Skeletal muscle satellite cell (primary cell): ENCODE measurements around the gene PVALB. TPM values are rescaled to one million over a fixed set of nuclear protein-coding genes. Genes with fewer than 3 reads are reported as not detected.
A peak's percentile ranks its signal among the peaks of the same experiment; 100 is the strongest.

Experiments
- H3K27me3 ChIP-seq: 2 replicates; pipeline ENCODE4 v1.7.0; 2013; ENCODE audit warnings: low read length; ENCODE audit not compliant: control insufficient read depth, insufficient read depth
- H3K36me3 ChIP-seq: 2 replicates; pipeline ENCODE4 v1.7.0; 2013; ENCODE audit warnings: mild to moderate bottlenecking, control low read depth, low read length; ENCODE audit not compliant: insufficient read depth
- H3K4me1 ChIP-seq: 2 replicates; pipeline ENCODE4 v1.7.0; 2013; ENCODE audit warnings: low read length; ENCODE audit not compliant: control insufficient read depth, insufficient read depth
- H3K4me2 ChIP-seq: 2 replicates; pipeline ENCODE4 v1.7.0; 2013; ENCODE audit warnings: mild to moderate bottlenecking, low read length
- H3K4me3 ChIP-seq: 2 replicates; pipeline ENCODE4 v1.7.0; 2013; ENCODE audit warnings: low read length
- H3K9ac ChIP-seq: 2 replicates; pipeline ENCODE4 v1.7.0; 2013; ENCODE audit warnings: mild to moderate bottlenecking, low read depth, low read length, moderate library complexity
- H3K9me3 ChIP-seq: replicated peaks from 2 replicates; pipeline ENCODE4 v1.7.0; 2013; ENCODE audit warnings: mild to moderate bottlenecking, control low read depth, low read length
- total RNA-seq: library from RNA; depleted of rRNA; stranded (reverse); fragments of >200 nt; gene quantifications from 2 replicates; pipeline ENCODE4 v1.2.3, GENCODE V29; 2012; rRNA removed

The PVALB gene, protein sequence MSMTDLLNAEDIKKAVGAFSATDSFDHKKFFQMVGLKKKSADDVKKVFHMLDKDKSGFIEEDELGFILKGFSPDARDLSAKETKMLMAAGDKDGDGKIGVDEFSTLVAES
- total RNA-seq, result not detected in 2 replicates

DNA sequence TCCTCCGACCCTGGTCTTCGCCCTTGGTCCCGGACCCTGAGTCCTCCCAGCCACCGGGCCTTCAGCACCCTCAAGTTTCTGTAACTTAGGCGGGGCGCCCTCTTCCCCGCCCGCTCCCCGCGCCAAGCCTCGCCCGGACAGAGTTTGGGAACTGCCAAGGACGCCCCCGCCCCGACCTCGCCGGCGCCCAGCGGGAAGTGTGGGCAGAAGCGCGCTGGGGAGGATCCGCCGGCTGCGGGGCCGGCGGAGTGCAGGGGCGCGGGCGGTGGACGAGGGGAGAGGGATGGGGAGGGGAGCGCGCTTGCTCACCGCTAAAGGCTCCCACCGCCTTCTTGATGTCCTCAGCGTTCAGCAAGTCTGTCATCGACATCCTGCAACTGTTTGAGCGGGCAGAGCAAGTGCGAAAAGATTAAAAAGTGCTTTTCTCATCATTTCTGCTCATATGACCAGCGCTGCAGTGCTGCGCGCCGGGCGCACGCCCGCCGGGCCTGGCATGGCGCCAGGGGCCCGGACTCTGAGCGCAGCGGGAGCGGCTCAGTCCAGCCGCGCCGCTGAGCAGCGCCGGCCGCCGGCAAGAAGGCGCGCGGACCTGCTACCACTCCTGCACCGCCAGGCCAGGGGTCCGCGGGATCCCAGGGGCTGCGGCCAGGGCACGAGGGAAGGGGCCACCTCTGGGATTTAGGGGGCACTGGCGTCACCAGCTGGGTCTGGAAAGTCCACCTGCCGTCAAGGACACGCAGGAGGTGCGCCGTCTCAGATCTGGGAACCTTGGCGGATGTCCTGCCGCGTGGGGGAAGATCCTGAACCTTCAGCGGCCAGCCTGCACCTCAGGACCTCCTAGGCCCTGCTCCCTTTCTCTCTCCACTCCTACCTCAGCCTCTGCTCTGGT, at the start of gene PVALB:
Gene PVALB, minus strand, starts transcription at position 400 of the 889 bp plus-strand sequence. Its CDS starts 30 bp downstream, at position 370.
- H3K4me1 ChIP-seq, result no peaks in the 10 kb centered on the region
- no peaks in the 10 kb centered on the region for H3K9me3 ChIP-seq
- peak within 1 kb of the TSS; percentile 29 for H3K4me2 ChIP-seq
- H3K4me3 ChIP-seq, result no peak within 1 kb of the TSS
- peaks cover 89% of the 10 kb centered on the region for H3K27me3 ChIP-seq
- H3K36me3 ChIP-seq, result no peaks in the 10 kb centered on the region
- no peak within 1 kb of the TSS for H3K9ac ChIP-seq

DNA sequence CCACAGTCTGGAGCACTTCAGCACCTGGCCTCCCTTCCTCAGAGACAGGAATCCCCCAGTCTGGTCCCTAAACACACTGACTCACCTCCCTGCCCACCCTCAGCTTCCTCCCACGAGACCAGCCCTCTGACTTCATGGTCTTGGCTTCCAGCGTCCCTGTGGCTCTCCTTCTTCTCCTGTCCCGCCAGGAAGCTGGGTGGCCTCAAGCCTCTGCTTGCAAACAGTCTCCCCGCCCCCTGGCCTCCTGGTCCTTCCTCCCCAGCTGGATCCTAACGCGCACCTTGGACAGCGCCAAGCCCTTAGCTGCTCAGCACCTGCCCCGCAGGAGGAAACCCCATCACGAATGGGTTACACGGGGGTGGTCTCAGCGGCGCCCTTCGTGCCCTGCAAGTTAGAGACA, 48.5 kb upstream of the PVALB start:
- Histone ChIP-seq H3K9ac (no peak overlapping the region), H3K9me3 (no peaks in the 10 kb centered on the region)

DNA sequence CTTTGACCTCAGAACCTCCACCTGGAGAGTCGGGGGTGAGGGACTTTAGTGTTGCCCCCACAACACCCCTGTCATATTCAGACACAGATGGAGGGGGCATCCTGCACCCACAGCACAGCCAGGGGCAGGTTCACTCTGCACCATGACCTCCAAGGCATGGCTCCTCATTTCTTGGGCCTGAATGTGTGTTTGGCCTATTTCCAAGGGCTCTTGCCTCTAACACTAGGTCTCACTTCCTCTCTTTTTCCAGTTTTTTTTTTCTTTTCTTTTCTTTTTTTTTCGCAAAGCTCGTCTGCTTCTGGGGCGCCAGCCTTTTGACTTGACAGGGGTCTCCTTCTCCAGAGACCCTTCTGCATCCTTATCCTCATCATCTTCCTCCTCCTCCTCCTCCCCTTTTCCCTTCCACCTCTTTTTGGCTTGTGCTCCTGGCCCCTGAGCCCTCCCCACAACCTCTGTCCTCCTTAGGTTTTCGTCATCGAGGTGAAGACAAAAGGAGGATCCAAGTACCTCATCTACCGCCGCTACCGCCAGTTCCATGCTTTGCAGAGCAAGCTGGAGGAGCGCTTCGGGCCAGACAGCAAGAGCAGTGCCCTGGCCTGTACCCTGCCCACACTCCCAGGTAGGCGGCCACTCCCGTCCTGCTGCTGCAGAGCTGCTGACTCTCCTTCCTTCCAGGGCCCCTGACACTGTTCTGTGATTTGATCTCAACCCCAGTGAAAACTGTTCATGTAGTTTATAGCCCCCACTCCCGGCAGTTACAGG, 47.8 kb upstream of the PVALB start:
- no peaks in the 10 kb centered on the region for H3K4me1 ChIP-seq
- H3K9ac ChIP-seq, result no peak overlapping the region
- peaks cover 6% of the 10 kb centered on the region for H3K27me3 ChIP-seq

More for the DNA sequence above, 48.5 kb upstream of the PVALB start:
- H3K4me1 ChIP-seq, result no peaks in the 10 kb centered on the region
- no peak overlapping the region for H3K4me2 ChIP-seq
- no peak overlapping the region for H3K4me3 ChIP-seq
- peaks cover 6% of the 10 kb centered on the region for H3K27me3 ChIP-seq
- no peaks in the 10 kb centered on the region for H3K36me3 ChIP-seq

DNA sequence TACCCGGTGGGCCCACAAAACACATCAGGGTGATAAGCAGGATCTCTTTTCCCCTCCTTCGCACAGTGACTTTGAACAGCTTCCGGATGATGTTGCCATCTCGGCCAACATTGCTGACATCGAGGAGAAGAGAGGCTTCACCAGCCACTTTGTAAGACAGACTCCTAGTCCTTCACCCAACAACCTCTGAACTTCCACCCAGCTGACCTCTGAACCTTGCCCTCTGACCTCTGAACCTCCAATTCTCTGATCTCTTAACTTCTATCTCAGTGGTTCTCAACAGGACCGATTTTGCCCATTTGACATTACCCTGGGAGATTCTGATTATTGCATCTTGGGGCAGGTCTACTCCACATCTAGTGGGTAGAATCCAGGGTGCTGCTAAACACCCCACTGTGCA, 47.1 kb upstream of the PVALB start:
- H3K9ac ChIP-seq, result no peak overlapping the region
- H3K4me3 ChIP-seq, result no peak overlapping the region
- no peaks in the 10 kb centered on the region for H3K36me3 ChIP-seq
- H3K27me3 ChIP-seq, result peaks cover 7% of the 10 kb centered on the region
- H3K4me1 ChIP-seq, result no peaks in the 10 kb centered on the region
- H3K4me2 ChIP-seq, result no peak overlapping the region
- no peaks in the 10 kb centered on the region for H3K9me3 ChIP-seq

More for the DNA sequence above, 47.8 kb upstream of the PVALB start:
- no peaks in the 10 kb centered on the region for H3K36me3 ChIP-seq
- no peaks in the 10 kb centered on the region for H3K9me3 ChIP-seq
- no peak overlapping the region for H3K4me2 ChIP-seq
- H3K4me3 ChIP-seq, result no peak overlapping the region

DNA sequence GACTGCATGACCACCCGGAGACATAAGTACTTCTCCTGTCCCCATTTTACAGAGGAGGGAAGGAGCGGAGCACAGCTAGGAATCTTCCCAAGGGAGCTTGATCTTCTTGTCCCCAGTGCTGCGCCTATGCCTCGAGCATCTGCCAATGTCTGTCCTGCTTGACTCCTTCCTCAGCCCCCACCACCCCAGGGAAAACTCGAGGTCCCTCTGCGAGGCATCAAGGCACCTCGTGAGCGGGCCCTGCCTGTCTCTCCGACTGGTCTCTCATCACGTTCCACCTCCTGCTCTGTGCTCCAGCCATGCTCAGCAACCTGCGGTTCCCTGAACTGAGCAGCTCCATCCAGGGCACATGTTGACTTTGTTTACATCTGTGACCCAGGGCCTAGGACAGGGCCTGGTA, 46.4 kb upstream of the PVALB start:
- Histone ChIP-seq H3K4me2 (no peak overlapping the region), H3K9me3 (no peaks in the 10 kb centered on the region), H3K27me3 (peaks cover 11% of the 10 kb centered on the region), H3K4me1 (no peaks in the 10 kb centered on the region), H3K36me3 (no peaks in the 10 kb centered on the region), H3K4me3 (no peak overlapping the region), H3K9ac (no peak overlapping the region)

DNA sequence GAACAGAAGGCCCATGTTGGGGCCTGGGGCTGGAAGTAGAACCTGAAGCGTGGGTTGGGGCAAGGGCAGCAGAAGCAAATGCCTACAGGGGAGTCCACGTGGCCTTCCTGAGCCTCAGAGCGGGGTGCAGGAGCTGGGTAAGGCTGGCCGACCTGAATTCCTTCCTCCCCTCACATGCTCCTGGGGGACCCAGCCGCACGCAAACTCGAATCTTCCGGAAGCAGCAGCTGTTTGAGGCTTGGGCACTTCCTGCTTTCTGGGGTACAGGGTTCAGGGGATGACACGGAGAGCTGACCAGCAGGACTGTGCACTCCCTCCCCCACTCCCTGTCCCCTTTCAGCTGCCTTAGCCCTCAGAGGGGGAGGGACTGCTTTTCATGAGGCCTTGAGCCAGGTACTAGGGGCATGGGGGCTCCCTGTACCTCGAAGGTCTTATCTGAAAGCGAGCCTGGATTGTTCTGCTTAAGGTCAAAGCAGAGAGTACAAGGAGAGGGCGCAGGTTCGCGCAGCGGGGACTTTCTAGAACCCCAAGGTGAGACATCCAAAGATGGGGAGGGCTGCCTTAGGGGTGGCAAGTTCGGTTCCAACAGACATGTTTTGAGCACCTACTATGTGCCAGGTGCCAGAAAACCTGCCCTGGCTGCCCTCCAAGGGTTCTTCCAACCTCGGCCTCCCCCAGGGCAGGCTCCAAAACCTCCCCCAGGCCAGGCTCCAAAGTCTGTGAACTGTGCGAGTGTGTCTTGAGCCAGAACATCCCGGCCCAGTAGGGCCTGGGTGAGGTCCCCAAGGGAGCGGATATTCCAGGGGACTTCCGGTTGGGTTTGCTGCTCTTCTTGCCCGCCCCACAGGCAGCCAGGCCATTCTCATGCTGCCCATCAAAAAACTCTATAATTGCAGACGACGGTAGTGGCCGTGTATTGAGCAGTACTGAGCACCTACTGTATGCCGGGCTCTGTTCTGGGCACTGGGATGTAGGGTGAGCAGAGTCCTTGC, 45.7 kb upstream of the PVALB start:
- Histone ChIP-seq H3K9ac (no peak overlapping the region), H3K4me3 (no peak overlapping the region), H3K4me1 (no peaks in the 10 kb centered on the region), H3K4me2 (no peak overlapping the region), H3K36me3 (no peaks in the 10 kb centered on the region), H3K9me3 (no peaks in the 10 kb centered on the region), H3K27me3 (peaks cover 14% of the 10 kb centered on the region)

DNA sequence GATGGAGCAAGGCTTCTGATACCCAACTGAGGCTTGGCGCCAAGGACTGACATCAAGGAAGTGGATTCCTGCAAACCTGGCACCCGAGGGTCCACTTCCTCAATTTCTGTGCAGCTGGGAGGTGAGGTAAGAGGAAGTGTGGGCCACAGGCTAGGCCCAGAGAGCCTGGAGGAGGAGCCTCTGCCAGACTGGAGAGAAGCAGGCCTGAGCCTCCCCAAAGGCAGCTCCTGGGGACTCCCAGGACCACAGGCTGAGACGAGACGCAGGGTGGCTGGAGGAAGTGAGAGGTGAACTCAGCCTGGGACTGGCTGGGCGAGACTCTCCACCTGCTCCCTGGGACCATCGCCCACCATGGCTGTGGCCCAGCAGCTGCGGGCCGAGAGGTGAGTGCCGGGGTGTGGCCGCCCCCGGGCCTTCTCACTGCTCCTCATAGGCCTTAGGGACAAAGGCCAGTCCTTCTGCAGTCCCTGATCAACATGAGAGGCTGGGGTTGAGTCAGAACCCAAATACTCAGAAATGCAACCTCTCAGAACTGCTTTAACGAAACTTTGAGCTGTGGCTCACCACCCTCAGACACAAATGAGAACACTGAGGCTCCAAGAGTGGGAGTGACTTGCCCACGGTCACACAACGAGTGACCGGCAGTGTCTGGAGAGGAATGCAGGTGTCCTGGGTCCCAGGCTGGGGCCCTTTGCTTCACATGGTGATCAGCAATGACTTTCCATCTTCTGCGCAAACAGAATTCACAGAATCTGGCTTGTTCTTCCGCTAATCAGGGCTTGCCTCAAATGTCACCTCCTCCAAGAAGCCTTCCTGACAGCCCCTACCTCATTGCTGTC, 44.2 kb upstream of the PVALB start, which contains the start of gene NCF4:
Gene NCF4, plus strand, starts transcription at position 186 of the 839 bp plus-strand sequence. Its CDS starts 166 bp downstream, at position 352.
- Histone ChIP-seq H3K36me3 (no peaks in the 10 kb centered on the region), H3K4me3 (no peak within 1 kb of the TSS), H3K9me3 (no peaks in the 10 kb centered on the region), H3K9ac (no peak within 1 kb of the TSS), H3K4me2 (no peak within 1 kb of the TSS), H3K4me1 (no peaks in the 10 kb centered on the region), H3K27me3 (peaks cover 25% of the 10 kb centered on the region)

DNA sequence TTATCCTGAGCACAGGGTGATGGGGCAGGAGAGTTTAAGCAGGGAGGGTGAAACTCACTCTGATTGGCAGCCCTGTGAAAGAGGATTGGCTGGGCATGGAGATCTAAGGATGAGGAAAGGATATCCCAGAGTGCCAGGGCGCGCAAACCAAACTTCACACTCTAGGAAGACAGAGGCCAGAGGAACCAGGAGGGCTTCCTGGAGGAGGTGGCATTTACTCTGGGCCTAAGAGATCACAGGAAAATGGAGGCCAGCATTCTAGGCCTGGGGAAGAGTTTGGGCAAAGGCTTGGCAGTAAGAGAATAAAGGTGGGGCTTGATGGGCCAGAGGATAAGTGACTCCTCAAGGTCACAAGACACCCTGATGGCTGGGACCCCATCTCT, 43.6 kb upstream of the PVALB start:
- Histone ChIP-seq H3K4me3 (no peak overlapping the region), H3K9me3 (no peaks in the 10 kb centered on the region), H3K36me3 (no peaks in the 10 kb centered on the region), H3K9ac (no peak overlapping the region), H3K4me2 (no peak overlapping the region), H3K27me3 (peaks cover 28% of the 10 kb centered on the region), H3K4me1 (no peaks in the 10 kb centered on the region)

DNA sequence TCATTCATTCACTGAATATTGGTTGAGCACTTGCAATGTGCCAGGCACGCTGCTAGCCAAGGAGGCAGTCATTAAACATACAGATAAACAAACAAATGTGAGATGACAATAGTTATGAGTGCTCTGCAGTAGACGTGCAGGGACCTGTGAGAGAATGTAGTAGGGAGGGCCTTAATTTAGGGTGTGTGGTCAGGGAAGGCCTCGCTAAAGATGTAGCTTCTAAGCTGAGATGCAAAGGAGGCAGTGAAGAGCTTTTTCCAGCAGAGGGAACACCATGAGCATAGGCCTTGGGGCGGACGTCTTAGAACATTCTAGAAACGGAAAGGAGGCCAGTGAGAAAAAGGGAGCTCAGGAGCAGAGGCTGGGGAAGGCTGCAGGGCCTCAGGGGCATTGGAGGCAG, 43.2 kb upstream of the PVALB start:
- Histone ChIP-seq H3K27me3 (peaks cover 32% of the 10 kb centered on the region), H3K4me3 (no peak overlapping the region), H3K36me3 (no peaks in the 10 kb centered on the region), H3K9ac (no peak overlapping the region), H3K9me3 (no peaks in the 10 kb centered on the region), H3K4me2 (no peak overlapping the region), H3K4me1 (no peaks in the 10 kb centered on the region)

DNA sequence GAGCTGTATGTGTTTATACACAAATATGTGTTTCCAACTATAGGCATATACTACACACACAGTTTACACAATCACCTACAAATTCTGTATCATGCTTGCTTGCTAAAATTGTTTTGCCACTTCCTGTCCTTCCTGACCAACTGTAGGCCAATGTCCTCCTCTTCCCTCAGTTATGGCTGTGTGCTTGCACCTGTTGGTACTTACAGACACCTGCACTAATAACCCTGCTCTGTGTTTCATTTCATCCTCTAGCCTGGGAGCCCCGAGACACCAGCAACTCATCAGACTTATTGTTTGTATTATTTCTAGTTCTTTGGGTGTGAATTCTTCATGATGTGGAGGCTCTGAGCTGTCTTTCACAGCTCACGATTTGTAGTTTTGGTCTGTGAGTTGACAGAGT, 42.1 kb upstream of the PVALB start:
- no peaks in the 10 kb centered on the region for H3K9me3 ChIP-seq
- H3K4me1 ChIP-seq, result no peaks in the 10 kb centered on the region
- no peak overlapping the region for H3K4me2 ChIP-seq
- no peaks in the 10 kb centered on the region for H3K36me3 ChIP-seq
- peaks cover 37% of the 10 kb centered on the region for H3K27me3 ChIP-seq
- H3K4me3 ChIP-seq, result no peak overlapping the region
- H3K9ac ChIP-seq, result no peak overlapping the region
